Hindlimb muscle (tissue), 1 donor: ENCODE results near the gene EMSY. TPM values are rescaled to one million over a fixed set of nuclear protein-coding genes. Genes with fewer than 3 reads are reported as not detected.

Source experiments
- DNase-seq: peaks from one replicate; pipeline ENCODE4 v3.0.0-alpha.2; 2013
- polyA plus RNA-seq: library from polyadenylated mRNA; unstranded; fragments of 120-200 nt; gene quantifications from one replicate; pipeline ENCODE4 v1.2.1, GENCODE V29; 2013; ENCODE audit not compliant: insufficient read length

EMSY gene
- polyA plus RNA-seq, 1 donor, result 16.5 TPM

GRCh38 chr11:76459299-76459698 is 14.5 kb downstream of the EMSY start:
- no peak for DNase-seq

- DNase-seq, result no peak
Observed at GRCh38 chr11:76459846-76460245, 15.0 kb downstream of the EMSY start.

- DNase-seq, result no peak
Observed at GRCh38 chr11:76462317-76462716, 17.5 kb downstream of the EMSY start.

- DNase-seq, result no peak
Observed at GRCh38 chr11:76465701-76466100, 20.9 kb downstream of the EMSY start.

GRCh38 chr11:76466666-76467065 is 21.8 kb downstream of the EMSY start:
- no peak for DNase-seq

GRCh38 chr11:76469141-76469540 is 24.3 kb downstream of the EMSY start:
- no peak for DNase-seq

- no peak for DNase-seq
Observed at GRCh38 chr11:76471382-76471781, 26.6 kb downstream of the EMSY start.

GRCh38 chr11:76480241-76480640 is 35.4 kb downstream of the EMSY start:
- DNase-seq, result no peak

- no peak for DNase-seq
Observed at GRCh38 chr11:76491644-76492043, 46.8 kb downstream of the EMSY start.

GRCh38 chr11:76493040-76493439 is 48.2 kb downstream of the EMSY start:
- no peak for DNase-seq

GRCh38 chr11:76493626-76494539 is 49.1 kb downstream of the EMSY start:
- DNase-seq, result no peak

- no peak for DNase-seq
Observed at GRCh38 chr11:76495019-76495418, 50.2 kb downstream of the EMSY start.

GRCh38 chr11:76496174-76496573 is 51.4 kb downstream of the EMSY start:
- DNase-seq, result no peak

GRCh38 chr11:76501526-76502202 is 56.8 kb downstream of the EMSY start:
- DNase-seq, result no peak

- no peak for DNase-seq
Observed at GRCh38 chr11:76506833-76507232, 62.0 kb downstream of the EMSY start.

GRCh38 chr11:76510060-76511047 is 65.5 kb downstream of the EMSY start:
- no peak for DNase-seq

- peak; percentile 27 for DNase-seq
Observed at GRCh38 chr11:76512851-76513653, 68.2 kb downstream of the EMSY start.

GRCh38 chr11:76513654-76514034 is 68.8 kb downstream of the EMSY start:
- no peak for DNase-seq

- no peak for DNase-seq
Observed at GRCh38 chr11:76515494-76515893, 70.7 kb downstream of the EMSY start.

- DNase-seq, result no peak
Observed at GRCh38 chr11:76523147-76523546, 78.3 kb downstream of the EMSY start.

- DNase-seq, result no peak
Observed at GRCh38 chr11:76523786-76524436, 79.1 kb downstream of the EMSY start.
